GM21619 (cell line): ENCODE data around the gene NOXRED1.
A peak's percentile ranks its signal among the peaks of the same experiment; 100 is the strongest.
"Not testable (repeated sequence)": the region's sequence is repeated elsewhere in the genome, so short reads cannot be mapped to it uniquely, and the experiment has no call there.

Source experiments
- ATAC-seq: cut with Tn5 transposase; IDR thresholded peaks from one replicate; pipeline ENCODE4 v1.9.1; 2021; ENCODE audit not compliant: unreplicated experiment

NOXRED1 gene, protein sequence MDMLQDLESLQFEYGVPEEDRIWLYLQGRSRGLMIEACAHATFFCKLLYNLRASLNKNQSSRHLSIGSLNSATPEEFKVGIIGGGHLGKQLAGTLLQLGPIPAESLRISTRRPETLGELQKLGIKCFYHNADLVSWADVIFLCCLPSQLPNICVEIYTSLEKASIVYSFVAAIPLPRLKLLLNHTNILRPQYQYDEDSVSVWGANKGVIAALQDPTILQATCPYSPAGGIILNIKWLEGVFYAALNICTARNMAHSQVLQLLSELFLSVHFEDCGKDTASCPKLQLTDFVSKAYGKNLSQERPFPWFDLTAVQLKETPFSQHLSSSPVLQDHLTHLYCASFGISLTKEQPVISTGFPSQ

GRCh38 chr14:77423423-77423822 lies at the start of gene NOXRED1:
Gene NOXRED1 (minus strand): TSS chr14:77423523. CDS start chr14:77422889, 634 bp downstream.
- ATAC-seq: no peak

- ATAC-seq: no peak
Measured at GRCh38 chr14:77470224-77470870, 47.0 kb upstream of the NOXRED1 start.

GRCh38 chr14:77469539-77469938 lies 46.2 kb upstream of the NOXRED1 start:
- no peak for ATAC-seq

DNA sequence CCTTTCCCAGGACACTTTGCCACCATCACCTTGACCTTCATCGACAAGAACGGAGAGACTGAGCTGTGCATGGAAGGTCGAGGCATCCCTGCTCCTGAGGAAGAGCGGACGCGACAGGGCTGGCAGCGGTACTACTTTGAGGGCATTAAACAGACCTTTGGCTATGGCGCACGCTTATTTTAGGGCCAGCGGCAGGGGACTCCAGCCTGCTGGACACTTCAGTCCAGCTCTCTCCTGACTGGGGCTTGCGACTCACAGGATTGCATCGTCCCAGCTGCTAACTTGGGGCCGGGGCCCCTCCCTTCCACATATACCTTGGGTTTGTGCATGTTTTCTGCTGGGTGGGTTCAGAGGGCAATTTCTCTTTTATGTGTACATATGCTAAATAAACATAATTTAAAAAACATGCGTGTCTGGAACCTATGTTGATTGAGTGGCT lies 45.8 kb upstream of the NOXRED1 start:
- ATAC-seq: no peak

DNA sequence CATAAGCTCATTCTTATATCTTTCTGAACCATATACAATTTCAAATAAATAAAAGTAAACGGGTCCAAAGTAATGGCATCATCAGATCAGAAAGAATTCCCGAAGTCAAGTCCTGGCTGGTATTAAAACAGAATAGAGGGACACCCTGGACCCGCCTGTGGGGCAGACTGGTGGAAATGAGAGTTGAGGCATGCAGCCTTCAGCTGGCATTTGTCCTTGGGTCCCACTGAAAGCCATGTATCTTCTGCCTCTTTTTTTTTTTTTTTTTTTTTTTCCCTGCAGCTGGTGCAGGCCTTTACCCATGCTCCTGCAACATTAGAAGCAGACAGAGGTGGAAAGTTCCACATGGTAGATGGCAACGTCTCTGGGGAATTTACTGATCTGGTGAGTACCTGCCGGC lies 44.5 kb upstream of the NOXRED1 start:
- ATAC-seq: no peak

DNA sequence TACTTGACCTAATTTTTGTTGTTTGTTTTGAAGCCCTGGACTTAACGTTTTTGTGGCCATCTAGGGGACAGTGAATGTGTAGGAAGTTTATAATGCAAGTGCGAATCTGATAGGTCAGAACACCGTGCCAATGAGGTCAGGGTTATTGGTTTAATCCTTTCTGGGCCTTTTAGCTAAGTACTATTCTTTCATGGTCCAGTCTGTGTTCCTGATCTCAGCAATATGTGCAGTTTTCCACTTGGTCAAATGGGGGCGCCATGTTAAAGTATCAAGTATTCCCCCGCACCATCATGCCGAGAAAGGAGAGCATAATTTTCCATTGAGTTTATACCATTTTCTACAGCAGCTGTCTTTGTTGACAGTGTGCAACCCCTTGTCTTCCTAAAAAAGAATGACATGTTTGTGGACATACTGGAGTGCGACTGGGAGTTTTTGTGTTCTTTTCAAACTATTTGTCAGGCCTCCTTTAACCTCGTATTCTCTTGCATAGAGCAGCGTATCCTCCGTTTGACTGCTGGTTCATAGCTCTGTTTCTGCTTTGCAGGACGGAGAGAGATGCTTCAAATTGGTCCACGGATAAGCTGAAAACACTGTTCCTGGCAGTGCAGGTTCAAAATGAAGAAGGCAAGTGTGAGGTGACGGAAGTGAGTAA lies 35.9 kb upstream of the NOXRED1 start:
- no peak for ATAC-seq

- peak; percentile 23 for ATAC-seq
Measured at GRCh38 chr14:77458249-77458950, 35.1 kb upstream of the NOXRED1 start.

- peak; percentile 89 for ATAC-seq
Measured at GRCh38 chr14:77457522-77458248, 34.4 kb upstream of the NOXRED1 start, which contains the start of the genes AHSA1 and VIPAS39. Gene AHSA1 (plus strand): TSS chr14:77458093. CDS start chr14:77458190, 97 bp downstream. Gene VIPAS39 (minus strand): TSS chr14:77457601. CDS start chr14:77454102, 3,499 bp downstream.

DNA sequence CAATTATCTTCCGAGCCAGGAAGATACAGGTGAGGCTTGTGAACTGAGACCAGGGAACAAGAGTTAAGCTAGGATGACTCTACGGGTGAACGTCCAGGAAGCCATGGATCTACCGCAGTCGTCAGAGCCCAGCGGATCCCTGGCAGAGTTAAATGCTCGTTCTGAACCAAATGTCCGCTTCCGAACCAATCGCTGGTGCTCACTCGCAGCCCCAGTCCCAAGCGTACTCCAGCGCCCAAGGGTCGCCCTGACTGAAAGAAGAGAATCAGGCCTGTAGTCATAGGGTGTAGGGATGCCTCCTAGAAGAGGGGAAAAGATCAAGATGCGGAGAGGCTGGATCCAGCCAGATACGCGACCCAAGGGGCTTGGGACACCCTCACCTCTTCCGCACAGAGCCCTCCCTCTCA lies 33.8 kb upstream of the NOXRED1 start:
- no peak for ATAC-seq

GRCh38 chr14:77455966-77456640 lies 32.8 kb upstream of the NOXRED1 start:
- ATAC-seq: no peak

- ATAC-seq: no peak
Measured at GRCh38 chr14:77442196-77442595, 18.9 kb upstream of the NOXRED1 start.

GRCh38 chr14:77439861-77440260 lies 16.5 kb upstream of the NOXRED1 start:
- ATAC-seq: no peak

GRCh38 chr14:77438596-77438995 lies 15.3 kb upstream of the NOXRED1 start:
- no peak for ATAC-seq

GRCh38 chr14:77436042-77436441 lies 12.7 kb upstream of the NOXRED1 start:
- no peak for ATAC-seq

DNA sequence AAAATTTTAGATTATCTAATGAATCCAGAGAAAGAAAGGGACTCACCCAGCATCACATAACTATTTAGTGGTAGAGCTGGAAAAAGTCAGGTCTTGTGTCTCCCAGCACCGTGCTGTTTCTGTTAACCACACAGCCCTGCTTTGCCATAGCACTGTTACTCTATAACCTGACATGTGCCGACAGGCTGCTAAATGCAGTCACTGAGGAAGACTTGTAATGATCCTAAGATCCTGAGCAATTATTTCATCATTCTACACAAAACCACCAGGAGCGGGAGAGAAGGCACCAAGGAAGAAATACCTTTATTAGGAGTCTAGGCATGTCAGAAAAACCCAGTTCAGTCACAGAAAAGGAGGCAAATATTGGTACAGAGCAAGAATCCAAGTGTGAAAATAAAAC lies 3.1 kb upstream of the NOXRED1 start:
- ATAC-seq: no peak

- no peak for ATAC-seq
Measured at GRCh38 chr14:77424862-77425261, 1.5 kb upstream of the NOXRED1 start.

- no peak for ATAC-seq
Measured at GRCh38 chr14:77421201-77421600, 2.1 kb downstream of the NOXRED1 start.

DNA sequence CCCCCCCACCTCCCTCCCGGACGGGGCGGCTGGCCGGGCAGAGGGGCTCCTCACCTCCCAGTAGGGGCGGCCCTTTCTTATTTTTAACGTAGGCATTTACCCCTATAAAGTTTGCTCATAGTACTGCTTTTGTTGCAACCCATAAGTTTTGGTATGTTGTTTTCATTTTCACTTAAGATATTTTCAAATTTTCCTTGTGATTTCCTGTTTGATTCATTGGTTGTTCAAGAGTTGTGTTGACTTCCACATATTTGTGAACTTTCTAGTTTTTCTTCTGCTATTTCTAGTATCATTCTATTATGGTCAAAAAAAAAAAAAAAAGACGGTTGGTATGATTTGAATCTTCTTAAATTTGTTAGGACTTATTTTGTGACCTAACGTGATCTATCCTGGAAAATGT lies 6.5 kb downstream of the NOXRED1 start:
- no peak for ATAC-seq

DNA sequence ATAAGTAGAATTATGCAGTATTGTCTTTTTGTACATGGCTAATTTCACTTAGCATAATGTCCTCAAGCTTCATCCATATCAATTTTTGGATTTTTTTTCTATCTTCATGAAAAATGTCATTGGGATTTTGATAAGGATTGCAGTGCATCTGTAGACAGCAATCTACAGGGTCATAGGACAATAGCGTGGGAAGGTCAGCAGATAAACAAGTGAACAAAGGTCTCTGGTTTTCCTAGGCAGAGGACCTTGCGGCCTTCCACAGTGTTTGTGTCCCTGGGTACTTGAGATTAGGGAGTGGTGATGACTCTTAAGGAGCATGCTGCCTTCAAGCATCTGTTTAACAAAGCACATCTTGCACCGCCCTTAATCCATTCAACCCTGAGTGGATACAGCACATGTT lies 7.2 kb downstream of the NOXRED1 start:
- ATAC-seq: not testable (repeated sequence)
